H1 (cell line): ENCODE data around the gene CAMTA1. TPM values are rescaled to one million over a fixed set of nuclear protein-coding genes. Genes with fewer than 3 reads are reported as not detected.

Source experiments
- CTCF ChIA-PET: fragments of 300-600 bp; sonication (Branson Sonifier 250); formaldehyde crosslinking; loops from one replicate; lab custom pipeline; 2021; ENCODE audit not compliant: partially characterized antibody; lab: Charles Lee
- POLR2A ChIA-PET: fragments of 300-600 bp; sonication (Branson Sonifier 250); formaldehyde crosslinking; loops from one replicate; lab custom pipeline; 2021; ENCODE audit warnings: inconsistent platforms; ENCODE audit not compliant: partially characterized antibody; lab: Charles Lee
- DNase-seq, 2 experiments: peaks; one replicate each; pipeline versions ENCODE4 v3.0.0 to v3.0.0-alpha.2; 2010 to 2022; ENCODE audit warnings: low spot score in 2 of 2, low read depth in 1 of 2, mixed read lengths in 1 of 2
- FAIRE-seq: peaks from 2 replicates; lab custom pipeline; 2011; peaks lifted over from hg19 to GRCh38; lab: Jason Lieb, UNC
- H2AFZ ChIP-seq: 2 replicates; pipeline ENCODE4 v1.8.1; 2012; ENCODE audit warnings: low read length, inconsistent platforms
- H2AK5ac ChIP-seq: 2 replicates; pipeline ENCODE4 v1.6.1; 2013; ENCODE audit warnings: low read depth, low read length
- H2BK120ac ChIP-seq: replicated peaks from 2 replicates; pipeline ENCODE3; 2013; ENCODE audit warnings: low read depth, low read length, inconsistent platforms
- H2BK12ac ChIP-seq: 2 replicates; pipeline ENCODE4 v1.6.1; 2013; ENCODE audit warnings: low read depth, low read length
- H2BK15ac ChIP-seq: 2 replicates; pipeline ENCODE4 v1.6.1; 2013; ENCODE audit warnings: low read length
- H2BK20ac ChIP-seq: 2 replicates; pipeline ENCODE4 v1.6.1; 2013; ENCODE audit warnings: low read length
- H2BK5ac ChIP-seq: 2 replicates; pipeline ENCODE4 v1.6.1; 2013; ENCODE audit warnings: low read depth, low read length
- H3K14ac ChIP-seq: 2 replicates; pipeline ENCODE4 v1.6.1; 2013; ENCODE audit warnings: inconsistent platforms; ENCODE audit not compliant: insufficient read length
- H3K18ac ChIP-seq: 2 replicates; pipeline ENCODE4 v1.6.1; 2013; ENCODE audit warnings: low read length; ENCODE audit errors: extremely low read depth
- H3K23ac ChIP-seq: 2 replicates; pipeline ENCODE4 v1.6.1; 2013; ENCODE audit warnings: inconsistent platforms; ENCODE audit not compliant: insufficient read length
- H3K23me2 ChIP-seq: 2 replicates; pipeline ENCODE4 v1.6.1; 2013; ENCODE audit warnings: low read depth, low read length
- H3K27ac ChIP-seq: 2 replicates; pipeline ENCODE4 v1.6.1; 2011; ENCODE audit warnings: low read depth, low read length, inconsistent platforms
- H3K27me3 ChIP-seq, 4 experiments: replicated peaks in 1 of 4; 1 replicate in 1 of 4; 2 replicates in 3 of 4; pipeline versions ENCODE4 v1.6.1 to v1.8.1; 2011 to 2013; ENCODE audit warnings: low read length in 3 of 4, mild to moderate bottlenecking in 3 of 4, inconsistent platforms in 2 of 4, mixed read lengths in 2 of 4, moderate library complexity in 1 of 4; ENCODE audit not compliant: control insufficient read depth in 3 of 4, insufficient read depth in 3 of 4; ENCODE audit errors: extremely low read depth in 1 of 4
- H3K36me3 ChIP-seq, 4 experiments: 2 replicates each; pipeline versions ENCODE4 v1.6.1 to v1.8.1; 2011 to 2013; ENCODE audit warnings: mild to moderate bottlenecking in 4 of 4, low read length in 3 of 4, moderate library complexity in 2 of 4, control low read depth in 1 of 4, inconsistent platforms in 1 of 4; ENCODE audit not compliant: insufficient read depth in 4 of 4, control insufficient read depth in 2 of 4
- H3K4ac ChIP-seq: replicated peaks from 2 replicates; pipeline ENCODE3; 2013; ENCODE audit warnings: low read length, low read depth, mixed read lengths, inconsistent platforms; ENCODE audit not compliant: insufficient read length
- H3K4me1 ChIP-seq, 4 experiments: replicated peaks in 1 of 4; 1 replicate in 1 of 4; 2 replicates in 3 of 4; pipeline versions ENCODE4 v1.6.1 to v1.8.1; 2011 to 2013; ENCODE audit warnings: low read length in 3 of 4, inconsistent platforms in 2 of 4, mixed read lengths in 1 of 4; ENCODE audit not compliant: insufficient read depth in 4 of 4, control insufficient read depth in 3 of 4
- H3K4me2 ChIP-seq, 2 experiments: 2 replicates each; pipeline versions ENCODE4 v1.6.1 to v1.8.1; 2011 to 2013; ENCODE audit warnings: low read depth in 2 of 2, low read length in 2 of 2, control low read depth in 1 of 2, inconsistent platforms in 1 of 2, mild to moderate bottlenecking in 1 of 2; ENCODE audit not compliant: insufficient read depth in 1 of 2
- H3K4me3 ChIP-seq, 4 experiments: fragments of 200-600, 300-600 bp in 1 of 4; sonication (generic), shearing (Covaris generic), sonication (Bioruptor Twin) in 1 of 4; 2 replicates each; pipeline versions ENCODE4 v1.5.1 to v1.8.1; 2011 to 2016; ENCODE audit warnings: low read length in 4 of 4, low read depth in 3 of 4, control low read depth in 2 of 4, inconsistent platforms in 2 of 4, mild to moderate bottlenecking in 2 of 4, mixed read lengths in 1 of 4, moderate library complexity in 1 of 4; ENCODE audit not compliant: insufficient read depth in 2 of 4; ENCODE audit errors: extremely low read depth in 1 of 4
- H3K56ac ChIP-seq: replicated peaks from 2 replicates; pipeline ENCODE3; 2013; ENCODE audit warnings: low read depth, mild to moderate bottlenecking, mixed read lengths, low read length, inconsistent platforms; ENCODE audit not compliant: insufficient read length
- H3K79me1 ChIP-seq: 2 replicates; pipeline ENCODE4 v1.6.1; 2013; ENCODE audit warnings: low read depth, low read length, control low read depth
- H3K79me2 ChIP-seq, 2 experiments: 2 replicates each; pipeline versions ENCODE4 v1.6.1 to v1.8.1; 2012 to 2013; ENCODE audit warnings: low read length in 2 of 2, mild to moderate bottlenecking in 2 of 2, inconsistent platforms in 1 of 2; ENCODE audit not compliant: insufficient read depth in 2 of 2, control insufficient read depth in 1 of 2
- H3K9ac ChIP-seq, 4 experiments: replicated peaks in 1 of 4; 1 replicate in 1 of 4; 2 replicates in 3 of 4; pipeline versions ENCODE4 v1.6.1 to v1.8.1; 2011 to 2013; ENCODE audit warnings: low read depth in 3 of 4, low read length in 3 of 4, control low read depth in 2 of 4, mild to moderate bottlenecking in 2 of 4, moderate library complexity in 2 of 4, inconsistent platforms in 1 of 4; ENCODE audit errors: extremely low read depth in 1 of 4
- H3K9me3 ChIP-seq, 2 experiments: 2 replicates each; pipeline versions ENCODE4 v1.6.1 to v1.8.1; 2012 to 2013; ENCODE audit warnings: mild to moderate bottlenecking in 2 of 2, moderate library complexity in 2 of 2, control low read depth in 1 of 2, inconsistent platforms in 1 of 2, low read depth in 1 of 2, low read length in 1 of 2, mixed read lengths in 1 of 2; ENCODE audit not compliant: insufficient read depth in 2 of 2
- H4K20me1 ChIP-seq, 2 experiments: replicated peaks in 1 of 2; 2 replicates each; pipeline versions ENCODE3 to v1.8.1; 2011 to 2013; ENCODE audit warnings: inconsistent platforms in 2 of 2, low read length in 2 of 2, mild to moderate bottlenecking in 1 of 2; ENCODE audit not compliant: insufficient read depth in 2 of 2, control insufficient read depth in 1 of 2
- H4K5ac ChIP-seq: 2 replicates; pipeline ENCODE4 v1.6.1; 2013; ENCODE audit warnings: low read length, low read depth, mixed read lengths, inconsistent platforms; ENCODE audit not compliant: insufficient read length
- H4K8ac ChIP-seq: 2 replicates; pipeline ENCODE4 v1.8.0; 2013; ENCODE audit warnings: mild to moderate bottlenecking, moderate library complexity, low read length, inconsistent platforms; ENCODE audit not compliant: insufficient read depth; ENCODE audit errors: extremely low read depth
- H4K91ac ChIP-seq: replicated peaks from 2 replicates; pipeline ENCODE3; 2013; ENCODE audit warnings: low read length, mixed read lengths, inconsistent platforms; ENCODE audit not compliant: insufficient read length
- CBX8 ChIP-seq: fragments of 300-800, 300-1000 bp; sonication (generic); IDR thresholded peaks from 2 replicates; pipeline ENCODE4 v1.7.1; 2016; ENCODE audit warnings: low read depth, low read length, borderline replicate concordance
- CEBPB ChIP-seq: IDR thresholded peaks from 2 replicates; pipeline ENCODE4 v1.6.1; 2012; ENCODE audit warnings: low read depth, low read length
- CHD2 ChIP-seq: IDR thresholded peaks from 2 replicates; pipeline ENCODE4 v1.6.1; 2012; ENCODE audit warnings: low read length, improper control_type of control experiment
- GABPA ChIP-seq: IDR thresholded peaks from 2 replicates; pipeline ENCODE4 v1.6.1; 2011; ENCODE audit warnings: mild to moderate bottlenecking, low read length, moderate library complexity, borderline replicate concordance; ENCODE audit not compliant: insufficient read depth
- POLR2A ChIP-seq, 2 experiments: IDR thresholded peaks; 1 replicate in 1 of 2; 2 replicates in 1 of 2; pipeline ENCODE4 v1.6.1; 2011; ENCODE audit warnings: low read depth in 2 of 2, low read length in 2 of 2, mild to moderate bottlenecking in 2 of 2; ENCODE audit errors: control extremely low read depth in 1 of 2
- RAD21 ChIP-seq, 2 experiments: IDR thresholded peaks in 1 of 2; conservative IDR thresholded peaks in 1 of 2; 2 replicates each; pipeline ENCODE4 v1.6.1; 2011; ENCODE audit warnings: low read depth in 2 of 2, low read length in 2 of 2, improper control_type of control experiment in 1 of 2, inconsistent platforms in 1 of 2, mild to moderate bottlenecking in 1 of 2, moderate library complexity in 1 of 2
- SP2 ChIP-seq: IDR thresholded peaks from 2 replicates; pipeline ENCODE4 v1.6.1; 2012; ENCODE audit warnings: mild to moderate bottlenecking, low read length, inconsistent platforms
- TAF1 ChIP-seq: IDR thresholded peaks from 2 replicates; pipeline ENCODE4 v1.6.1; 2011; ENCODE audit warnings: mild to moderate bottlenecking, low read depth, low read length
- YY1 ChIP-seq: IDR thresholded peaks from 2 replicates; pipeline ENCODE4 v1.6.1; 2011; ENCODE audit warnings: low read depth, mild to moderate bottlenecking, low read length
- WGBS, 2 experiments: shearing (Covaris generic) in 1 of 2; methylation state at CpG; one replicate each; pipeline versions ENCODE4 v1.1.6 to v1.1.7; 2013 to 2015; ENCODE audit warnings: low lambda C conversion rate in 2 of 2, mixed read lengths in 2 of 2, inconsistent platforms in 1 of 2, low coverage in 1 of 2, missing lambda C conversion rate in 1 of 2; ENCODE audit not compliant: insufficient replicate concordance in 2 of 2, insufficient coverage in 1 of 2, insufficient read length in 1 of 2; ENCODE audit errors: extremely low coverage in 1 of 2, missing lambda C conversion rate in 1 of 2; 5-methylcytosine and 5-hydroxymethylcytosine counted together
- polyA plus RNA-seq, 7 experiments: library from polyadenylated mRNA; depleted of rRNA in 3 of 7; stranded (reverse) in 5 of 7; unstranded in 2 of 7; fragments of >200 nt in 5 of 7; fragments of 200-250 nt in 2 of 7; gene quantifications; 1 replicate in 5 of 7; 2 replicates in 1 of 7; 4 replicates in 1 of 7; pipeline versions ENCODE4 v1.2.1 to v1.2.3, GENCODE V29; 2011 to 2013; ENCODE audit warnings: missing spikeins in 2 of 7, mixed read lengths in 2 of 7
- total RNA-seq: library from RNA; stranded (reverse); fragmentation: NEBNext Ultra II Directional; extraction: Animal tissue kit (Norgen Biotek cat#: 25700); gene quantifications from 2 replicates; pipeline ENCODE4 v1.2.1, GENCODE V29; 2021
- TF ChIP-seq, protein P1 (sequence below), 3 experiments: IDR thresholded peaks; 1 replicate in 2 of 3; 2 replicates in 1 of 3; pipeline versions ENCODE4 v1.5.1 to v1.6.1; 2011; ENCODE audit warnings: low read length in 3 of 3, mild to moderate bottlenecking in 3 of 3, inconsistent platforms in 2 of 3, low read depth in 1 of 3, moderate library complexity in 1 of 3; ENCODE audit not compliant: insufficient read depth in 1 of 3; ENCODE audit errors: control extremely low read depth in 1 of 3

The CAMTA1 gene
- total and polyA plus RNA-seq, 2 of the 8 experiments (the other 6 are each of a cell fraction or from before 2014, with no cell fraction given), result 65.0 to 119 TPM

GRCh38 chr1:7613106-7613850 lies 828.0 kb downstream of the CAMTA1 start:
- peaks cover 0 to 11% (median 5%) of the 10 kb centered on the region in 4 experiments; a peak in 3 of 7 replicates for H3K4me1 ChIP-seq
- H3K4me3 ChIP-seq, result no peak overlapping the region
- H3K23ac ChIP-seq, result no peak overlapping the region
- 89% methylated on average over 15 of the region's 18 CpGs; no CpG with 5 or more reads in 1 of the 2 experiments for WGBS, 2 experiments
- CTCF ChIA-PET, result no interaction called here
- H3K9ac ChIP-seq, result no peak overlapping the region
- no peaks in the 10 kb centered on the region for H3K23me2 ChIP-seq
- H4K91ac ChIP-seq, result peak overlapping the region; percentile 26
- no peaks in the 10 kb centered on the region for H3K79me2 ChIP-seq
- H3K79me1 ChIP-seq, result no peaks in the 10 kb centered on the region
- H2AK5ac ChIP-seq, result 0 out of 2 replicates have a peak overlapping the region, but pooled peaks have one; percentile 13
- H3K27me3 ChIP-seq, result no peaks in the 10 kb centered on the region
- H4K5ac ChIP-seq, result no peak overlapping the region
- H3K56ac ChIP-seq, result no peak overlapping the region
- no peak overlapping the region for H3K14ac ChIP-seq
- H3K36me3 ChIP-seq, result no peaks in the 10 kb centered on the region
- H3K4ac ChIP-seq, result no peak overlapping the region
- no peak overlapping the region for H3K18ac ChIP-seq
- POLR2A ChIA-PET, result interaction anchor here (1.2 kb wide), 1 partner anchor 34 kb away, joined by 3 read pairs; no protein-coding TSS in a partner anchor
- no peak overlapping the region for H3K4me2 ChIP-seq
- no peak overlapping the region for H2BK15ac ChIP-seq
- H2AFZ ChIP-seq, result no peak overlapping the region
- no peak for FAIRE-seq
- DNase-seq, result no peak
- no peaks in the 10 kb centered on the region for H4K20me1 ChIP-seq
- no peak overlapping the region for H2BK120ac ChIP-seq
- no peak overlapping the region for H3K27ac ChIP-seq
- H4K8ac ChIP-seq, result no peak overlapping the region; the same call in none of the 2 replicates
- no peak overlapping the region for H2BK20ac ChIP-seq
- no peaks in the 10 kb centered on the region for H3K9me3 ChIP-seq
- H2BK5ac ChIP-seq, result no peak overlapping the region
- peak overlapping the region; percentile 60; the same call in 1 of the 2 replicates for H2BK12ac ChIP-seq
- TF ChIP-seq RAD21 (IDR thresholded peaks at IDR 0.05 in 1 of 2, conservative IDR thresholded peaks at IDR 0.05 in 1 of 2; ENCODE audit: low read depth in 2 of 2, low read length in 2 of 2), result no peak
- TF ChIP-seq CEBPB, result no peak
- TF ChIP-seq, protein P1, sequence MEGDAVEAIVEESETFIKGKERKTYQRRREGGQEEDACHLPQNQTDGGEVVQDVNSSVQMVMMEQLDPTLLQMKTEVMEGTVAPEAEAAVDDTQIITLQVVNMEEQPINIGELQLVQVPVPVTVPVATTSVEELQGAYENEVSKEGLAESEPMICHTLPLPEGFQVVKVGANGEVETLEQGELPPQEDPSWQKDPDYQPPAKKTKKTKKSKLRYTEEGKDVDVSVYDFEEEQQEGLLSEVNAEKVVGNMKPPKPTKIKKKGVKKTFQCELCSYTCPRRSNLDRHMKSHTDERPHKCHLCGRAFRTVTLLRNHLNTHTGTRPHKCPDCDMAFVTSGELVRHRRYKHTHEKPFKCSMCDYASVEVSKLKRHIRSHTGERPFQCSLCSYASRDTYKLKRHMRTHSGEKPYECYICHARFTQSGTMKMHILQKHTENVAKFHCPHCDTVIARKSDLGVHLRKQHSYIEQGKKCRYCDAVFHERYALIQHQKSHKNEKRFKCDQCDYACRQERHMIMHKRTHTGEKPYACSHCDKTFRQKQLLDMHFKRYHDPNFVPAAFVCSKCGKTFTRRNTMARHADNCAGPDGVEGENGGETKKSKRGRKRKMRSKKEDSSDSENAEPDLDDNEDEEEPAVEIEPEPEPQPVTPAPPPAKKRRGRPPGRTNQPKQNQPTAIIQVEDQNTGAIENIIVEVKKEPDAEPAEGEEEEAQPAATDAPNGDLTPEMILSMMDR (IDR thresholded peaks at IDR 0.05; ENCODE audit: control extremely low read depth in 1 of 3, insufficient read depth in 1 of 3, low read depth in 1 of 3, low read length in 3 of 3), result no peak
- no peak for TF ChIP-seq SP2
- TF ChIP-seq POLR2A (IDR thresholded peaks at IDR 0.05; ENCODE audit: control extremely low read depth in 1 of 2, low read depth in 2 of 2, low read length in 2 of 2), result no peak
- no peak for TF ChIP-seq CHD2
- no peak for TF ChIP-seq TAF1
- TF ChIP-seq CBX8, result no peak
- no peak for TF ChIP-seq GABPA
- no peak for TF ChIP-seq YY1
